Measurements from ENCODE around the gene POLE.

DNA sequence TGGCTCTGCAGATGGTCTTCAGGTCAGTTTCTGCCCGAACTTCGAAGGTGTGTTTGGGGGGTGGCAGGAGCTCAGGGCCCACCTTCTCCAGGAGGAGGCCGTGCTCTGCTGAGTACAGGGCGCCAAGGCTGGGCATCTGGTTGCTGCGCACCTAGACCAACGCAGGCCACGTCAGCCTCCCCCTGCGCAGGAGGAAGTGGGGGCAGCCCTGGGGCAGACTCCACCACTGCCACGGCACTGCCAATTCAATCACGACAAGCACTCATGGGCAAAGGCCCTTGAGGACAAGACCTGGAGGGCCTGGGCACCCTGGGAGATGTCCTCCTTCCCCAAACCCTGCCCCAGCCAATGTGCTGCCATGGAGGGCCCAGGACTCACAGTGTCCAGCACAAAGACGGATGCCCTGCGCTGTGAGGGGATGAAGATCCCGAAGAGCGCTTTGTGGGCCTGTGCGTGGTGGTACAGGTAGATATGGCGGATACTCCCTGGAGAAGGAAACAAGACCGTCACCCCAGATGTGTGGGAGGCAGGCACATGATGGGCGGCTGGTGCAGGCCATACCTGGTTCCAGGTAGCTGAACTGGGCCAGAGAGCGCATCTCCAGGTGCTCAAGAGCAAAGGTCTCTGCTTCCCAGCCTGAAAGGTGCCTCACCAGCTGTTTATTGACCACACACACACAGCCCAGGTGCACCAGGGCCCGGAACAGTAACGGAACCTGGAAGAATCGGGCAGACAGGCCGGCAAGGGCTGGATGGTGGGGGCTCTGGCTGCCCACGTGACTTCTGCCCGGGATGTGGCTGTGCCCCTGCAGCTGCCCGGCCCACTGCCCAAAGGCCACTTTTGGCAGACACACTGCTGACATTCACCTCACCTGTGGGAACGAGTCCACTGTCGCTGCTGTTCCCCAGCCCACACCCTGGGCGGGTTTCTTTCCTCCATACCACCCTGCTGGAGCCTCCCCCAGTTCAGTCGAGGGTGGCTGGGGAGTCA lies 44.0 kb downstream of the POLE start:
- TF ChIP-seq, protein P1, sequence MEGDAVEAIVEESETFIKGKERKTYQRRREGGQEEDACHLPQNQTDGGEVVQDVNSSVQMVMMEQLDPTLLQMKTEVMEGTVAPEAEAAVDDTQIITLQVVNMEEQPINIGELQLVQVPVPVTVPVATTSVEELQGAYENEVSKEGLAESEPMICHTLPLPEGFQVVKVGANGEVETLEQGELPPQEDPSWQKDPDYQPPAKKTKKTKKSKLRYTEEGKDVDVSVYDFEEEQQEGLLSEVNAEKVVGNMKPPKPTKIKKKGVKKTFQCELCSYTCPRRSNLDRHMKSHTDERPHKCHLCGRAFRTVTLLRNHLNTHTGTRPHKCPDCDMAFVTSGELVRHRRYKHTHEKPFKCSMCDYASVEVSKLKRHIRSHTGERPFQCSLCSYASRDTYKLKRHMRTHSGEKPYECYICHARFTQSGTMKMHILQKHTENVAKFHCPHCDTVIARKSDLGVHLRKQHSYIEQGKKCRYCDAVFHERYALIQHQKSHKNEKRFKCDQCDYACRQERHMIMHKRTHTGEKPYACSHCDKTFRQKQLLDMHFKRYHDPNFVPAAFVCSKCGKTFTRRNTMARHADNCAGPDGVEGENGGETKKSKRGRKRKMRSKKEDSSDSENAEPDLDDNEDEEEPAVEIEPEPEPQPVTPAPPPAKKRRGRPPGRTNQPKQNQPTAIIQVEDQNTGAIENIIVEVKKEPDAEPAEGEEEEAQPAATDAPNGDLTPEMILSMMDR (IDR thresholded peaks at IDR 0.05) = no peak
- no peak for TF ChIP-seq POLR2A (IDR thresholded peaks at IDR 0.05)

Measured in heart left ventricle (tissue), 13 donors.